H1 (cell line): ENCODE results near the gene POFUT2. TPM values are rescaled to one million over a fixed set of nuclear protein-coding genes. Genes with fewer than 3 reads are reported as not detected.

Experiments used
- ATF2 ChIP-seq: IDR thresholded peaks from 2 replicates; pipeline ENCODE4 v1.6.1; 2012; ENCODE audit warnings: low read length, inconsistent platforms
- BACH1 ChIP-seq: IDR thresholded peaks from 2 replicates; pipeline ENCODE4 v1.6.1; 2012; ENCODE audit warnings: low read length, improper control_type of control experiment
- FOSL1 ChIP-seq: IDR thresholded peaks from 2 replicates; pipeline ENCODE4 v1.6.1; 2011; ENCODE audit warnings: mild to moderate bottlenecking, low read depth, low read length, moderate library complexity; ENCODE audit not compliant: insufficient read depth
- SAP30 ChIP-seq: fragments of 300-600 bp; sonication (generic); IDR thresholded peaks from 2 replicates; pipeline ENCODE4 v1.7.1; 2012; ENCODE audit warnings: low read length, moderate library complexity, mild to moderate bottlenecking, inconsistent platforms; ENCODE audit not compliant: insufficient read depth, insufficient replicate concordance
- SP2 ChIP-seq: IDR thresholded peaks from 2 replicates; pipeline ENCODE4 v1.6.1; 2012; ENCODE audit warnings: mild to moderate bottlenecking, low read length, inconsistent platforms
- SP4 ChIP-seq: IDR thresholded peaks from 2 replicates; pipeline ENCODE4 v1.6.1; 2012; ENCODE audit warnings: low read length, inconsistent platforms
- polyA plus RNA-seq, 7 experiments: library from polyadenylated mRNA; depleted of rRNA in 3 of 7; stranded (reverse) in 5 of 7; unstranded in 2 of 7; fragments of >200 nt in 5 of 7; fragments of 200-250 nt in 2 of 7; gene quantifications; 1 replicate in 5 of 7; 2 replicates in 1 of 7; 4 replicates in 1 of 7; pipeline versions ENCODE4 v1.2.1 to v1.2.3, GENCODE V29; 2011 to 2013; ENCODE audit warnings: missing spikeins in 2 of 7, mixed read lengths in 2 of 7
- total RNA-seq: library from RNA; stranded (reverse); fragmentation: NEBNext Ultra II Directional; extraction: Animal tissue kit (Norgen Biotek cat#: 25700); gene quantifications from 2 replicates; pipeline ENCODE4 v1.2.1, GENCODE V29; 2021

The POFUT2 gene
- total and polyA plus RNA-seq, 2 of the 8 experiments (the other 6 are each of a cell fraction or from before 2014, with no cell fraction given): 13.7 to 32.1 TPM

- TF ChIP-seq BACH1: no peak
- no peak for TF ChIP-seq SP4
- TF ChIP-seq ATF2: no peak
- TF ChIP-seq FOSL1: no peak
- no peak for TF ChIP-seq SAP30
- TF ChIP-seq SP2: no peak
Observed at GRCh38 chr21:45223236-45224185, 64.2 kb downstream of the POFUT2 start (continued).
